ENCODE measurements around the gene ASIC5. TPM values are rescaled to one million over a fixed set of nuclear protein-coding genes. Genes with fewer than 3 reads are reported as not detected.

The ASIC5 gene
- total RNA-seq, 2 experiments from 2014 or later: not detected

DNA sequence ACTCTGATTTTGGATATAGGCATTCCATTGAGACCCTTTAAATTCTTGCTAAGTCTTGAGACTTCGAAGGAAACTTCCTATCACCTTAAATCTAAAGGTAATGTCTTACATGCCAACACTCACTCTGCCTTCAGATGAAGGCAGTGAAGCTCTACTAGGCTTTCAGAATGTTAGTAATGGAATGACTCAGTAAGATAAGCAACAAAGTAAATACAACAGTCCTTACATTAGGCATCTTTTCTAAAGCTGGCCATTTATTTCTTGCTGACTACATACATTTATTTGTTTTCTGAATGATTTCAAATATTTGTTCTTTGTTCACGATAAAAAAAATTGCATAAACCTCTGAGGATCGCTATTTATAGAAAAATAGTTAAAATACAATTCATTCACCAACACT lies 43.5 kb downstream of the ASIC5 start:
- no peak for DNase-seq (ENCODE audit: low spot score)
- H3K4me1 ChIP-seq (ENCODE audit: insufficient read depth, low read length, poor library complexity, severe bottlenecking): no peaks in the 10 kb centered on the region
- intact Hi-C loops (cut with micrococcal nuclease; ENCODE audit: unreplicated experiment): no loop called here
- no peak overlapping the region for H3K4me3 ChIP-seq (ENCODE audit: low read depth, low read length, poor library complexity, severe bottlenecking)
- no peak overlapping the region for H3K4me2 ChIP-seq (ENCODE audit: low read length)
- CTCF ChIA-PET (ENCODE audit: unreplicated experiment): no interaction called here
- POLR2A ChIA-PET: no interaction called here
- H3K79me2 ChIP-seq (ENCODE audit: insufficient read depth, low read depth, low read length): no peaks in the 10 kb centered on the region
- no peaks in the 10 kb centered on the region for H4K20me1 ChIP-seq (ENCODE audit: insufficient read depth, low read length)
- no peaks in the 10 kb centered on the region for H3K36me3 ChIP-seq (ENCODE audit: insufficient read depth, low read length)
- no peak overlapping the region for H2AFZ ChIP-seq (ENCODE audit: low read length)
- no peak overlapping the region for H3K27ac ChIP-seq (ENCODE audit: low read depth, low read length, poor library complexity, severe bottlenecking)
- TF ChIP-seq EZH2phosphoT487 (IDR thresholded peaks at IDR 0.05; ENCODE audit: borderline replicate concordance, low read depth, low read length): no peak
- TF ChIP-seq, protein P1, sequence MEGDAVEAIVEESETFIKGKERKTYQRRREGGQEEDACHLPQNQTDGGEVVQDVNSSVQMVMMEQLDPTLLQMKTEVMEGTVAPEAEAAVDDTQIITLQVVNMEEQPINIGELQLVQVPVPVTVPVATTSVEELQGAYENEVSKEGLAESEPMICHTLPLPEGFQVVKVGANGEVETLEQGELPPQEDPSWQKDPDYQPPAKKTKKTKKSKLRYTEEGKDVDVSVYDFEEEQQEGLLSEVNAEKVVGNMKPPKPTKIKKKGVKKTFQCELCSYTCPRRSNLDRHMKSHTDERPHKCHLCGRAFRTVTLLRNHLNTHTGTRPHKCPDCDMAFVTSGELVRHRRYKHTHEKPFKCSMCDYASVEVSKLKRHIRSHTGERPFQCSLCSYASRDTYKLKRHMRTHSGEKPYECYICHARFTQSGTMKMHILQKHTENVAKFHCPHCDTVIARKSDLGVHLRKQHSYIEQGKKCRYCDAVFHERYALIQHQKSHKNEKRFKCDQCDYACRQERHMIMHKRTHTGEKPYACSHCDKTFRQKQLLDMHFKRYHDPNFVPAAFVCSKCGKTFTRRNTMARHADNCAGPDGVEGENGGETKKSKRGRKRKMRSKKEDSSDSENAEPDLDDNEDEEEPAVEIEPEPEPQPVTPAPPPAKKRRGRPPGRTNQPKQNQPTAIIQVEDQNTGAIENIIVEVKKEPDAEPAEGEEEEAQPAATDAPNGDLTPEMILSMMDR (conservative IDR thresholded peaks at IDR 0.05; ENCODE audit: low read length): no peak
- no TSS peak for BruUV-seq (replicated peaks)
- H3K9me3 ChIP-seq (ENCODE audit: low read length): no peaks in the 10 kb centered on the region
- H3K9me2 ChIP-seq (ENCODE audit: insufficient read depth, low read length): no peaks in the 10 kb centered on the region

DNA sequence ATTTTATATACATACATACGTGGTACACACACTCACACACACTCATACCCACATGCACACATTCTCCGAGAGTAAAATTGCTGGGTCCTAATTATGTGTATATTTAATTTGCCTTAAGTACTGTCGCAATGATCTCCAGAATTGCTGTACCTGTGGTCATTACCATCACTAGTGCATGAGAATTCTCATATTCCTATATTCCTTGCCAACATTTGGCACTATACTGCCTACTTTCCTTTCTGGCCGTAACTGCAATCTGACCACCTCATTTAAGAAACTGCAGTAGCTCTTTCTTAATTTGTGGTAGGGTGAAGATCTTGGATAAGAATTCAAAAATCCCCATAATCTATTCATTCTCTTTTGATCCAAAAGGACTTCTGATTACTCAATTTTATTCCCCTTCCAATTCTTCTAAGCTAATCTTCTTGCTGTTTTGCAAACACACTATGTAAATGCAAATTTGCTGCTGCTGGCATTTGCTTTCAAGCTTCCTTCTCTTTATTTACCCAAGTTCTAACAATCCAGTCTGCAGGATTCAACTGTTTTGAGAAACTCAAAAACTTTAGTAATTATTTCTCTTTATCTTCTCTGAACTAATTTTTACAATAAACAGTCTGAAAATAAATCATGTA lies 45.1 kb downstream of the ASIC5 start:
- Histone ChIP-seq H3K9me3 (ENCODE audit: low read length) (no peaks in the 10 kb centered on the region), H3K4me1 (ENCODE audit: insufficient read depth, low read length, poor library complexity, severe bottlenecking) (no peaks in the 10 kb centered on the region), H4K20me1 (ENCODE audit: insufficient read depth, low read length) (no peaks in the 10 kb centered on the region), H2AFZ (ENCODE audit: low read length) (no peak overlapping the region), H3K9me2 (ENCODE audit: insufficient read depth, low read length) (no peaks in the 10 kb centered on the region), H3K4me3 (ENCODE audit: low read depth, low read length, poor library complexity, severe bottlenecking) (no peak overlapping the region), H3K79me2 (ENCODE audit: insufficient read depth, low read depth, low read length) (no peaks in the 10 kb centered on the region), H3K27ac (ENCODE audit: low read depth, low read length, poor library complexity, severe bottlenecking) (no peak overlapping the region), H3K36me3 (ENCODE audit: insufficient read depth, low read length) (no peaks in the 10 kb centered on the region), H3K4me2 (ENCODE audit: low read length) (no peak overlapping the region)
- ChIA-PET CTCF (ENCODE audit: unreplicated experiment) (no interaction called here), POLR2A (no interaction called here)
- no TSS peak for BruUV-seq (replicated peaks)
- no peak for DNase-seq (ENCODE audit: low spot score)
- TF ChIP-seq, protein P1 (conservative IDR thresholded peaks at IDR 0.05; ENCODE audit: low read length): no peak
- TF ChIP-seq EZH2phosphoT487 (IDR thresholded peaks at IDR 0.05; ENCODE audit: borderline replicate concordance, low read depth, low read length): no peak
- intact Hi-C loops (cut with micrococcal nuclease; ENCODE audit: unreplicated experiment): no loop called here

DNA sequence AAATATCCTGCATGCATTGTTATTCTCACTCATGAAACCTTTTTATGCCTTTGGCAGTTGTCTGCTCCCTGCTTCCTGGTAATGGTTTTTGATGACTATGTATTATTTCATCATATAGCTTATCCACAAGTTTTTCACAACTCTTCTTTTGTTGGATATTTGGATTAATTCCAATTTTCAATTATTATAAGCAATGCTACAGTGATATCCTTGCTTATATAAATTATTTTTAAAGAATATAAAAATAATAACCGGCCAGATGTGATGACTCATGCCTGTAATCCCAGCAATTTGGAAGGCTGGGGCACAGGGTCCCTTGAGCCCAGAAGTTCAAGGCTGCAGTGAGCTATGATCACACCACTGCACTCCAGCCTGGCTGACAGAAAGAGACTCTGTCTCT lies 47.0 kb downstream of the ASIC5 start:
- no peaks in the 10 kb centered on the region for H3K4me1 ChIP-seq (ENCODE audit: insufficient read depth, low read length, poor library complexity, severe bottlenecking)
- H3K9me3 ChIP-seq (ENCODE audit: low read length): no peaks in the 10 kb centered on the region
- no peak overlapping the region for H3K27ac ChIP-seq (ENCODE audit: low read depth, low read length, poor library complexity, severe bottlenecking)
- ChIA-PET POLR2A (no interaction called here), CTCF (ENCODE audit: unreplicated experiment) (no interaction called here)
- H3K36me3 ChIP-seq (ENCODE audit: insufficient read depth, low read length): no peaks in the 10 kb centered on the region
- intact Hi-C loops (cut with micrococcal nuclease; ENCODE audit: unreplicated experiment): no loop called here
- no peaks in the 10 kb centered on the region for H3K9me2 ChIP-seq (ENCODE audit: insufficient read depth, low read length)
- BruUV-seq (replicated peaks): no TSS peak
- DNase-seq (ENCODE audit: low spot score): no peak
- H3K4me3 ChIP-seq (ENCODE audit: low read depth, low read length, poor library complexity, severe bottlenecking): no peak overlapping the region
- no peaks in the 10 kb centered on the region for H4K20me1 ChIP-seq (ENCODE audit: insufficient read depth, low read length)
- no peak for TF ChIP-seq EZH2phosphoT487 (IDR thresholded peaks at IDR 0.05; ENCODE audit: borderline replicate concordance, low read depth, low read length)
- TF ChIP-seq, protein P1 (conservative IDR thresholded peaks at IDR 0.05; ENCODE audit: low read length): no peak
- no peak overlapping the region for H2AFZ ChIP-seq (ENCODE audit: low read length)
- no peaks in the 10 kb centered on the region for H3K79me2 ChIP-seq (ENCODE audit: insufficient read depth, low read depth, low read length)
- H3K4me2 ChIP-seq (ENCODE audit: low read length): no peak overlapping the region

Measured in OCI-LY7 (cell line).